IPS-20b (cell line): ENCODE measurements around the gene EMP1.

Experiments used
- H3K27ac ChIP-seq: one replicate; pipeline ENCODE4 v1.5.1; 2013; ENCODE audit warnings: low read length
- H3K27me3 ChIP-seq: 2 replicates; pipeline ENCODE4 v1.6.1; 2013; ENCODE audit warnings: mild to moderate bottlenecking, low read length, inconsistent platforms; ENCODE audit not compliant: insufficient read depth
- H3K36me3 ChIP-seq: 2 replicates; pipeline ENCODE4 v1.6.1; 2013; ENCODE audit warnings: low read depth, mild to moderate bottlenecking, inconsistent platforms, low read length, moderate library complexity; ENCODE audit not compliant: insufficient read depth
- H3K4me1 ChIP-seq: 2 replicates; pipeline ENCODE4 v1.6.1; 2013; ENCODE audit warnings: mild to moderate bottlenecking, control low read depth, inconsistent platforms, low read length, moderate library complexity; ENCODE audit not compliant: insufficient read depth
- H3K4me3 ChIP-seq: 2 replicates; pipeline ENCODE4 v1.5.1; 2013; ENCODE audit warnings: mild to moderate bottlenecking, low read length, inconsistent platforms
- H3K9ac ChIP-seq: 2 replicates; pipeline ENCODE4 v1.6.1; 2013; ENCODE audit warnings: low read depth, mild to moderate bottlenecking, inconsistent platforms, low read length, moderate library complexity
- H3K9me3 ChIP-seq: 2 replicates; pipeline ENCODE4 v1.6.1; 2013; ENCODE audit warnings: mild to moderate bottlenecking, low read depth, low read length, inconsistent platforms; ENCODE audit not compliant: insufficient read depth

The EMP1 gene

DNA sequence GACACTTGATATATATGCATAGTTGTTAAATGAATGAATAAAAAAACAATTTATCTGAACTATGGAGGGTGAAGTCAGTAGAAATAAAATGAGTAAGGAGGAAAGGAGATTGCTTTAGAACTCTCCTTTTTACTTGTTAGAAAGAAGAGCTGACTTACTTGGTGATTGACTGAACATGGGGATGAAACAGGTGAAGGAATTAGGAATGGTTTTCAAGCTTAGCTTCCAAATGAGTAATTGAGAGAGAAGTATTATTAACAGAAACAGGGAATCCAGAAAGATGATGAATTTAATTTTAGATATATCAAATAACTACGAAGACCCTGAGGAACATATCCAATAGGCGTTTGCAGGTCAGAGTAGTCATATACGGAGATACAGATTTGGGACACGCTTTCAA is 33.6 kb upstream of the EMP1 start:
- Histone ChIP-seq H3K9me3 (no peaks in the 10 kb centered on the region), H3K9ac (no peak overlapping the region), H3K36me3 (no peaks in the 10 kb centered on the region), H3K27me3 (no peaks in the 10 kb centered on the region), H3K27ac (no peak overlapping the region), H3K4me1 (no peaks in the 10 kb centered on the region), H3K4me3 (no peak overlapping the region)

DNA sequence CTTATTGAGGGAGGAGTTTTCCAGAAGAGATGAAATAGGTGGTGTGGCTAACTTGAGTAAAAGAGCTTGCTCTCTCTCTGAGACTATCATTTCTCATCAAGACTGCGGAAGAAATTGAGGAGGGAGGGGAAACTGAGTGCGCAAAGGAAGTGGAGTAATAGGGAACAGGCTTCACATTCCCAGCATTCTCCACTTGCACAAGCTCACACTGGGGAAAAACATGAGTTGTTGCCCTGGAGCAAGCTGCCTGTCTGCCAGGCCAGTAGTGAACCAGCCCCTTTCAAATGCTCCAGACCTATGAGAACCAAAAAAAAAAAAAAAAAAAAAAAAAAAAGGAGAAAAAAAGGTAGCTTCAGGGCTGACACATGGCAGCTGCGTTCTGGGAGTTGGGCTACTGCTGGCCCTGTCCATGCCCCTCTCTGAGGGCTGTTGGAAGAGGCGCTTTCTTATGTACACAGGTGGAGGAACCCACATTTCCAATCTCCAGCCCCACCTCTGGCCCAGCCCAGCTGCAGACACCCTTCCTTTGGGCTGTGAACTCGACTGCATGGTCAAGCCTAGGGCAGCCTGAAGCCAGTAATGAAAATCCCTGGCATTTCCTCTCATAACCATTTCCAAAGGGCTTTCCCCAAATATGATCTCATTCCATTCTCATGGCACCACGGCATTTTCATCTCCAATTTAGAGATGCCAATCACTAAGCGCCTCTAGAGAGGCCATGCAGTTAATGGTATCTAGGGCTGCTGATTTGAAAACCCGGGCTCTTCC is 32.5 kb upstream of the EMP1 start:
- no peak overlapping the region for H3K27ac ChIP-seq
- H3K9ac ChIP-seq = no peak overlapping the region
- no peaks in the 10 kb centered on the region for H3K27me3 ChIP-seq

DNA sequence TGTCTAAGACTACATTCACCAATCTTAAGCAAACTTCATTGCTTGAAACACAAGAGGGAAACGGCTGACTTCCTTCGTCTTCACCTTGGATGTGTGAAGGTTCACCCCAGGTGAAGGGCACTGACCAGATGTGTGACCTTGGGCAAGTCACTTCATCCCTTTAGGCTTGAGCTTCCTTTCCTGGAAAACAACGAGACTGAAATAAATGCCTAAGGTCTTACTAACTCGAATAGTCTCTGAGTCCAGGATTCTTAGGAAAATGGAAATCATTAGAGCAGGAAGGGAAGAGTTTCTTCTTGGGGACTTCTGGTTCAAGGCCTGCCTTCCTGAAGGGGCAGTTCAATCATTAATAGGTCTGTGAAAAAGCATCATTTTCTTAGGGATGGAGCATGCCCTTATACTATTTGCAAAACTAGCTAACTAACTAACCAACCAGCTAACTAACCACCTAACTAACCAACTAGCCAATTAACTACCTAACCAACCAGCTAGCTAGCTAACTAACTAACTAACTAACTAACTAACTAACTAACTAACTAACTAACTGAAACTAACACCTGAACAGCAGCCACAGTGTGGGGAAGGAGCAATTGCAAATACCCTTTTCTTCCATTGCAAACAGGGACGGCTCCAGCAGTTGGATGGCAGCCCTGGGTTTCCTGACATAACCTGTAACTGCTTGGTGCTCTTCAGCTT is 31.5 kb upstream of the EMP1 start:
- no peaks in the 10 kb centered on the region for H3K36me3 ChIP-seq
- no peaks in the 10 kb centered on the region for H3K27me3 ChIP-seq
- no peak overlapping the region for H3K27ac ChIP-seq
- H3K9me3 ChIP-seq = no peaks in the 10 kb centered on the region
- no peak overlapping the region for H3K4me3 ChIP-seq
- no peak overlapping the region for H3K9ac ChIP-seq
- H3K4me1 ChIP-seq = no peaks in the 10 kb centered on the region

More for the DNA sequence above, 32.5 kb upstream of the EMP1 start:
- H3K9me3 ChIP-seq = no peaks in the 10 kb centered on the region
- H3K4me3 ChIP-seq = no peak overlapping the region
- no peaks in the 10 kb centered on the region for H3K4me1 ChIP-seq
- H3K36me3 ChIP-seq = no peaks in the 10 kb centered on the region

DNA sequence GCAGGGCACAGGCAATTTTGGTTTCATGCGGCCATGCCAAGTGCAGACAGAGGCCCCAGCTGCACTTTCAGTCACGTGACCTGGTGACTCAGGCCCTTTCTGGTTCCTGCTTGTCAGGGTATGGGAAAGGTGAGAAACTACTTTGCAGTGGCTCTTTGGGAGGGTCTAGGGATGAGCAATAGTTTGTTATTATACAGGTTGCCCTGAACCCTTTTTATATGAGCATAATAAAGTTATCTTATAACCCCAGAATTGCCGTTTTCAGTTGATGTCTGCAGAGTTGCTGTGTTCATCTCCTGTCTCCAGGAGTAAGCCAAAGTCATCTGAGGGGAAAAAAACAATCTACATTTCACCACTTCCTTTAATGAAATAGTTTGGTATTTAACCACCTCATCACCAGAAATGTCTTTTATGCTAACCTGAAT is 30.9 kb upstream of the EMP1 start:
- Histone ChIP-seq H3K4me1 (no peaks in the 10 kb centered on the region), H3K27ac (no peak overlapping the region), H3K36me3 (no peaks in the 10 kb centered on the region), H3K4me3 (no peak overlapping the region), H3K27me3 (no peaks in the 10 kb centered on the region), H3K9me3 (no peaks in the 10 kb centered on the region), H3K9ac (no peak overlapping the region)

DNA sequence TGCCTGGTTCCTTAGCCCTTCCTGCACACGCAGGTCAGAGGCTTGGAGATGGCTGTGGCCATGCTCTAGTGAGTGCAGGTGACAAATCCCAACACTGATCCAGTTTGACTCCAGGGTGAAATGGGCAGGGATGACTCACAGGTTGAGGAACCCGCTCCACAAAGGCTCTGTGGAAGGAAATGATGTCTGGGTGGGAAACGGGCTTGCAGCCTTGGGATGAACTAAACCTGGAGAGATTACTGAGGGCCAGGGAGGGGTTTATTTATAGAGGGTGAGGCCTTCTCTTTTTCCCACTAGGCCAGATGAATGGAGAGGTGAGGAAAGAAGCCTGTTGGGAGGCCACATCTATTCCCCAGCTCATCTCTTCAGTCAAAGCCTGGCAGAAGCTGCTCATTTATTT is 29.3 kb upstream of the EMP1 start:
- Histone ChIP-seq H3K9ac (no peak overlapping the region), H3K4me1 (peaks cover 4% of the 10 kb centered on the region; the same call in 1 of the 2 replicates)

DNA sequence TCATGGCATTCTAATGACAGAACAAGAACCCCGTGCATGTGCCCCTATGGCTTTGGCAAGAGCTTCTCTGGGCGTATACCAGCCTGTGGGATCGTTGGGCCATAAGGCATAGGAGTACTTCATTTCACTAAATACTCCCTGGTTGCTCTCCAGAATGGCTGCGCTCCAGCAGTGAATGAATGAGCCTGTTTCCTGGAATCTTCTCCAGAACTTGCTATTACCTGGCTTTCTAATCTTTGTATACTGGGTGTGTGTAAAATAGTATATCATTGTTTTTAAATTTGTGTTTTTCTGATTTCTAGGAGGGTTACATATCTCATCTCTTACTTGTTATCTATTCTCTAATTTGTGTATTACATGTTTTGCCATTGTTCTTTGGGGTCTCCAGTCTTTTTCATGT is 28.6 kb upstream of the EMP1 start:
- Histone ChIP-seq H3K9me3 (no peaks in the 10 kb centered on the region), H3K4me3 (no peak overlapping the region), H3K36me3 (no peaks in the 10 kb centered on the region), H3K4me1 (peaks cover 11% of the 10 kb centered on the region), H3K27me3 (no peaks in the 10 kb centered on the region), H3K9ac (no peak overlapping the region), H3K27ac (no peak overlapping the region)

More for the DNA sequence above, 29.3 kb upstream of the EMP1 start:
- Histone ChIP-seq H3K4me3 (no peak overlapping the region), H3K27ac (no peak overlapping the region), H3K9me3 (no peaks in the 10 kb centered on the region), H3K27me3 (no peaks in the 10 kb centered on the region), H3K36me3 (no peaks in the 10 kb centered on the region)

DNA sequence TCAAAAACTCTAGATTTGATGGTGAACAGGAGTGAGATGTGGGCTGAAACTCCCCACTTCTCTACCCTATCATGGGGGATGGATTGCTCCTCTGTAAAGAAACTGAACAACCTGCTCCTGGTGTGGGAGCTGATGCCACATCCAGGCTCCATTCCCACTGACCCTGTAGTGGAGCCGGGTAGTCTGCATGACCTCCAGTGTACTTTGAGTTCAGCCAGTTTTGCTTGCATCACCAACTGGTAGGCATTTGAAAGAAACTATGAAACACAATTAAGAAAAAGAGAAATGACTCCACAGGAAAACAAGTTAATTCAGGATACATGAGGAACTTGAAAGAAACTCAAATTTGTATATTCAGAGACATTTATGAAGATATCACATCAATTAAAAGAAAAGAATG is 27.3 kb upstream of the EMP1 start:
- H3K4me3 ChIP-seq = no peak overlapping the region
- H3K27me3 ChIP-seq = no peaks in the 10 kb centered on the region
- H3K4me1 ChIP-seq = peaks cover 23% of the 10 kb centered on the region
- H3K9ac ChIP-seq = no peak overlapping the region
- no peak overlapping the region for H3K27ac ChIP-seq
- H3K9me3 ChIP-seq = no peaks in the 10 kb centered on the region
- H3K36me3 ChIP-seq = no peaks in the 10 kb centered on the region

DNA sequence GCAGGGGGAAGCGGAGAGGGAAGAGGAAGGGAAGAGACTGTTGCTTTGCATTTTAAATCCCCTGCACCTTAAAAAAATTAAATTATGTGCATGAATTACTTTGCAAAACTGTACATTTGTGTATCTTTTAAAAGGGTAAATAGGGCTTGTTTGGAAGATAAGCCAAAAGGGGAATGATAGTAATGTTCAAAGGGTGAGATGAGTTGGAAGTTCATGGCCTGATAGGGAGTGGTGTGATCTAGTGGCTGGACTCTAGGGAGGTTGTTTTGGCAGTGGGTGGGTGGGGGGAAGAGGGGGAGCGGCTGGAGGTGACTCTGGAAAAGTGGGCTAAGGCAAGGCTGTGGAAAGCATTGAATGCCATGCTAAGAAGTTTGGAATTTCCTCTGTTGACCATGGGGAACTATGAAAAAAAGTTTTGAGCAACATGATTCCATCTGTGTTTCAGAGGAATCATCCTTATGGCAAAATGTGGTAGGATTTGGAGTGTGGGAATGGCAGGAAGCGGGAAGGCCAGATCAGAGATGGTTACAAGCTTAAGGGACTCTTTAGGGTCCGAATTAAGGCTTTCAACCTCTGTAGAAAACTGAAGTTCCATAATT is 25.5 kb upstream of the EMP1 start:
- no peak overlapping the region for H3K9ac ChIP-seq
- peaks cover 23% of the 10 kb centered on the region for H3K4me1 ChIP-seq
- H3K27me3 ChIP-seq = no peaks in the 10 kb centered on the region
- no peaks in the 10 kb centered on the region for H3K9me3 ChIP-seq
- H3K36me3 ChIP-seq = no peaks in the 10 kb centered on the region
- H3K27ac ChIP-seq = no peak overlapping the region
- H3K4me3 ChIP-seq = no peak overlapping the region

DNA sequence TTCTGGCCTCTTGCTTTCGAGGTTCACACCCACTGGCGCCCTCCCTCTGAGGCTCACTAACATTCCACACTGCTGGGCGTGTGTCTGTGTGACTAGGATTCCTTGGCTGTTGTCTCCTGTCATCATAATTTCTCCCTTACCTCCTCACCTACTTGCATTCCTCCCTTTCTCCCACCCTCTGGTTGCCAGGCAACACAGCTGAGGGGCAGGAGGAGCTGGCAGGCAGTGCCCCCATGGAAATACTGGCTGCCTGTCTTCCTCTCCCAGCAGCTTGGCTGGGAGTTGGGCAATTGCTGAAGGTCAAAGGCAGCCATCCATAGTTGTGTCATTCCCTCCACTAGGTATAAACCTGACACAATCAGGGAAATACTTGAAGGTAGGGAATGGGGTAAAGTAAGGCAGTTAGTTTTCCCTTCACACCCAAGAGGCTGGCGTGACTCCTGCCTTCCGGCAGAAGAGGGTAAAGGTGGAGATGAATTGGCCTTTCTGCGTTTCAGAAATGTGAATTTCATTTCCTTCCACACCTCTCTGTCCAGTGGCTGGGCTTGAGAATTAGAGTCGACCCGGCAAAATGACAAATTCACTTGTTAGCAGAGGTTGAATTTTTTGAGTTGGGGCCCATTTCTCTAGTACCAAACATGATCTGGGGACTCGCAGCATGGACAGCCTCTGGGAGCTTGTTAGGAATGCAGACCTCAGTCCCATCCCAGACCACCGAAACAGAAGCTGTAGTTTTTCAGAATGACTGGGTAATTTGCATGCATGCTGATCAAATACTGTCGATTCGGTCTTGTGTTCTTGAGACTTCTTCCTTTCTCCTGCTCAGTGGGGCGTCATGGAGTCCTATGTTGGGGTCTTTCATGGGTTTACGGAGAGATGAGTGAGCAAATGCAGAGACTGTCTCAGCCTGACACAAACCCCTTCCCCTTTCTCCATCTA is 24.3 kb upstream of the EMP1 start:
- peaks cover 23% of the 10 kb centered on the region for H3K4me1 ChIP-seq
- H3K9me3 ChIP-seq = no peaks in the 10 kb centered on the region
- no peaks in the 10 kb centered on the region for H3K36me3 ChIP-seq
- no peak overlapping the region for H3K9ac ChIP-seq
- H3K27ac ChIP-seq = no peak overlapping the region
- H3K27me3 ChIP-seq = no peaks in the 10 kb centered on the region
- no peak overlapping the region for H3K4me3 ChIP-seq

DNA sequence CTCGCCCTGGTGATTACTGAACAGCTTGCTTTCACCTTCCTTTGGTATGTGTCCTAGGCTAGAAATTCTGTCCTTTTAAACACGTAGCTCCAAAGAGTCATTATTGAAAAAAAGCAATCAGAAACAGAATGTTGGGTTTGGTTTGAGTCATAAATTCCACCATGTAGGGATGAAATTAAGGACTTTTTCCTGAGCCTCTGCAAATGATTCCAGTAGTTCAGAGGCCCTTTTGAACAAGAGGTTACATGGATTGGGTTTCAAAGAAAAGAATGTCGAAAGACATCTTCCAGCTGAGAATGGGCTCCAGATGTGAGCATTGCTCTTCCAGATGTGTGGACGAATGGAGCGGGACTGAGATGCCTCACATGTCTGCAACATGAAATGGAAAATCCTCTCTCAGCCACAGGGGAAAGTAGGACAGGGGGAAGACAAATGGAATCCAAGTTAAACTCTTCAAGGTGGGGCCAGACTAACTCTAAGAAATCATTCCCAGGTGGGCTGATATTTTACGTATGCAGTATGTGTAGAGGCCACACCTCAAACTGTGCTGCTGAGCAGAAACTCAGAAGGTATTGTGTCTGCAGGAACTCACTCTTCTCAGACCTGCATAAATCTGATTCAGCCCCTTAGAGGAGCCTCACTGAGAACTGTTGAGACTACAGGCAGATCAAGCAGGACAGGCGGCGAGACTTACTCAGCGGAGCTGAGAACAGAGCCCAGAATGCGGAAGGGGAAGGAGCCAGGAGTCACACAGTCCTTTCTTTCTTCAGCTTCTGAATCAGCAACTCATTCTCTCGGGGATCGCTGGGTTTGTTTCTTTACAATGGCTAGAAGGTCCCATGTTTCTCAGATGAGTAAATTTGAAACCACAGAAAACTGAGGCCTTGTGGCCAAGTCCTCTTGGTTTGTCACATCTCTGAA is 23.3 kb upstream of the EMP1 start:
- no peak overlapping the region for H3K9ac ChIP-seq
- no peak overlapping the region for H3K27ac ChIP-seq

More for the DNA sequence above, 23.3 kb upstream of the EMP1 start:
- H3K36me3 ChIP-seq = no peaks in the 10 kb centered on the region
- peaks cover 23% of the 10 kb centered on the region for H3K4me1 ChIP-seq
- no peaks in the 10 kb centered on the region for H3K9me3 ChIP-seq
- H3K27me3 ChIP-seq = no peaks in the 10 kb centered on the region
- H3K4me3 ChIP-seq = no peak overlapping the region
